Upper lobe of right lung (tissue), 1 donor: Measurements from ENCODE around the gene NT5DC4. TPM values are rescaled to one million over a fixed set of nuclear protein-coding genes. Genes with fewer than 3 reads are reported as not detected.

ENCODE experiments used
- ATAC-seq: fragments of 200-7000 bp; cut with Tn5 transposase; one replicate; pipeline ENCODE4 v1.9.1; 2020; ENCODE audit warnings: mild to moderate bottlenecking, moderate library complexity
- DNase-seq: peaks from one replicate; pipeline ENCODE4 v3.0.0-alpha.2; 2020
- H3K27ac ChIP-seq: fragments of 200-600 bp; one replicate; pipeline ENCODE4 v1.8.0; 2022
- H3K27me3 ChIP-seq: fragments of 200-600 bp; one replicate; pipeline ENCODE4 v1.8.0; 2022; ENCODE audit warnings: mild to moderate bottlenecking
- H3K36me3 ChIP-seq: fragments of 200-600 bp; one replicate; pipeline ENCODE4 v1.8.0; 2022
- H3K4me1 ChIP-seq: fragments of 200-600 bp; one replicate; pipeline ENCODE4 v1.8.0; 2022
- H3K4me3 ChIP-seq: fragments of 200-600 bp; one replicate; pipeline ENCODE4 v1.8.0; 2022; ENCODE audit warnings: mild to moderate bottlenecking
- H3K9me3 ChIP-seq: fragments of 200-600 bp; one replicate; pipeline ENCODE4 v1.8.0; 2022
- CTCF ChIP-seq: fragments of 200-600 bp; IDR thresholded peaks from one replicate; pipeline ENCODE4 v1.8.0; 2022; ENCODE audit warnings: antibody characterized with exemption
- intact Hi-C: fragments of 100-400 bp; cut with DNase I; formaldehyde crosslinking; loops from one replicate; pipeline ENCODE4 v1.11.0; 2022
- total RNA-seq: library from RNA; stranded (reverse); fragmentation: NEBNext Ultra II Directional; extraction: Animal tissue kit (Norgen Biotek cat#: 25700); gene quantifications from one replicate; pipeline ENCODE4 v1.2.1, GENCODE V29; 2021
- donor health status: DM: no; HTN: yes; CAD: no; lungs with severe emphysema.

NT5DC4 gene
- total RNA-seq, 1 donor from 2014 or later: not detected

DNA sequence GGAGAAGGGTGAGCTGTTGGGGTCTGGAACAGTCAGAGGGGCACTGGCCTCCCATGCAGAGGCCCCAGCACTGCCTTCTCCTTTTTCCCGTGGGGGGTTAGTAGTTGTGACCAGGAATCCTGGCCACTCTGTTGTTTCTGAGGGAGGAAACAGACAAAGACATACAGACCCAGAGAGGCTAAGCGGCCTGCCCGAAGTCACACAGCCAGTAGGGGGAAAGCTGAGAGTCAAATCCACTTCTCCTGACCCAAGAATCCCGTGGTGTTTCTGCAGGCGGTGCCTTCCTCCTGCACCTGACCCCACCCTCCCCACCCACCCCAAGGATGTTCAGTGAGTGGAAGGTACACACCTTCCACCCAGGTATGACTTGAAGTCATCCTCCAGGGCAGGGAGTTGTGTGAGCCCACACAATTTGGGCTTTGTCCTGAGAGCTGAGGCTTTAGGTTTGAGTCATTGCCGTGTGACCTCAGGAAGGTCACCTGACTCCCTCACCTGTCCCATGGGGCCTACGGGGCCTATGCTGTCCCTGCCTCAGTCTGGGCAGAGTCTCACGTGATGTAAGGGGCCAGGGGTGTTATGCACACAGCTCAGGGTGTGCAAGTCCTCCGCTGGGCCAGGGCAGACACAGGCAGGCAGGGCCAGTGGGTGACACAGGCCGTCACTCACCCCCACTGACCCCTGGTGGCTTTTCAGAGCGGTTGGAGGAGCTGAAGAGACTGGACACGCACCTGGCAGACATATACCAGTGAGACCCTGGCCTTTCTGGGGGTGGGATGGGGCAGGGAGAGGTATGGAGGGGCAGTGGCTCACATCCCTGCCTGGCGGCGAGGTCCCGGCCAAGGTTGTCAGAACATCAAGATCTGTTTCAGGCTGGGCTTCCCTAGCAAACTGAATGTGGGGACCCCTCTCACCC is 5.0 kb downstream of the NT5DC4 start:
- H3K27ac ChIP-seq: no peak overlapping the region
- no peak for ATAC-seq
- DNase-seq: no peak
- H3K4me1 ChIP-seq: peaks cover 3% of the 10 kb centered on the region
- intact Hi-C loops: loop anchor here (5.0 kb wide), 1 partner anchor 124 kb away; no protein-coding TSS in a partner anchor
- H3K27me3 ChIP-seq: no peaks in the 10 kb centered on the region
- H3K4me3 ChIP-seq: no peak overlapping the region
- H3K36me3 ChIP-seq: no peaks in the 10 kb centered on the region
- no peak for TF ChIP-seq CTCF
- no peaks in the 10 kb centered on the region for H3K9me3 ChIP-seq

- no peak overlapping the region for H3K27ac ChIP-seq
- DNase-seq (peak; percentile 96), ATAC-seq (peak; percentile 94)
- peak; percentile 96 for TF ChIP-seq CTCF
- no peak overlapping the region for H3K4me3 ChIP-seq
- H3K9me3 ChIP-seq: no peaks in the 10 kb centered on the region
- intact Hi-C loops: loop anchor here (5.0 kb wide), 1 partner anchor 124 kb away; no protein-coding TSS in a partner anchor
- H3K36me3 ChIP-seq: no peaks in the 10 kb centered on the region
- H3K4me1 ChIP-seq: peaks cover 3% of the 10 kb centered on the region
- no peaks in the 10 kb centered on the region for H3K27me3 ChIP-seq
Measured at GRCh38 chr2:112726487-112727190, 5.8 kb downstream of the NT5DC4 start.

GRCh38 chr2:112727276-112728028 is 6.6 kb downstream of the NT5DC4 start:
- Histone ChIP-seq H3K4me1 (peaks cover 3% of the 10 kb centered on the region), H3K27me3 (no peaks in the 10 kb centered on the region), H3K4me3 (no peak overlapping the region), H3K27ac (no peak overlapping the region), H3K36me3 (no peaks in the 10 kb centered on the region), H3K9me3 (no peaks in the 10 kb centered on the region)
- no peak for TF ChIP-seq CTCF
- ATAC-seq: no peak
- DNase-seq: no peak
- intact Hi-C loops: loop anchor here (5.0 kb wide), 1 partner anchor 125 kb away; no protein-coding TSS in a partner anchor

DNA sequence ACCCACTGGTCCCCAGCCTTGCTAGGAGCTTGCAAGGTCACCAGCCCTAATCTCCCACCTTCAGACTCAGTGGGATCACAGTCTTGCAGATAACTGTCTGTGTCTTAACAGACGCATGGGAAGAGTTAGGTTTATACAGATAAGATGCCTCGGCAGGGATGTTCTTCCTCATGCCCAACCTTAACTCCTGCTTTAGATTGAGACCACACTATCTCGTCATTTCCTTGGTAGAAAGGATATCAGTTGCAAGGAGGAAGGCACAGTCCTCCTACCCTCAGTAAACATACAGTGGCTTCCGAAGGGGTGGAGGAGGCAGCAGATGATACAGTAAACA is 7.2 kb downstream of the NT5DC4 start:
- H3K36me3 ChIP-seq: no peaks in the 10 kb centered on the region
- H3K4me1 ChIP-seq: peaks cover 3% of the 10 kb centered on the region
- no peaks in the 10 kb centered on the region for H3K9me3 ChIP-seq
- no peak for TF ChIP-seq CTCF
- H3K27ac ChIP-seq: no peak overlapping the region
- H3K27me3 ChIP-seq: no peaks in the 10 kb centered on the region
- H3K4me3 ChIP-seq: no peak overlapping the region
- intact Hi-C loops: loop anchor here (5.0 kb wide), 1 partner anchor 126 kb away; no protein-coding TSS in a partner anchor
- ATAC-seq: no peak
- DNase-seq: no peak

DNA sequence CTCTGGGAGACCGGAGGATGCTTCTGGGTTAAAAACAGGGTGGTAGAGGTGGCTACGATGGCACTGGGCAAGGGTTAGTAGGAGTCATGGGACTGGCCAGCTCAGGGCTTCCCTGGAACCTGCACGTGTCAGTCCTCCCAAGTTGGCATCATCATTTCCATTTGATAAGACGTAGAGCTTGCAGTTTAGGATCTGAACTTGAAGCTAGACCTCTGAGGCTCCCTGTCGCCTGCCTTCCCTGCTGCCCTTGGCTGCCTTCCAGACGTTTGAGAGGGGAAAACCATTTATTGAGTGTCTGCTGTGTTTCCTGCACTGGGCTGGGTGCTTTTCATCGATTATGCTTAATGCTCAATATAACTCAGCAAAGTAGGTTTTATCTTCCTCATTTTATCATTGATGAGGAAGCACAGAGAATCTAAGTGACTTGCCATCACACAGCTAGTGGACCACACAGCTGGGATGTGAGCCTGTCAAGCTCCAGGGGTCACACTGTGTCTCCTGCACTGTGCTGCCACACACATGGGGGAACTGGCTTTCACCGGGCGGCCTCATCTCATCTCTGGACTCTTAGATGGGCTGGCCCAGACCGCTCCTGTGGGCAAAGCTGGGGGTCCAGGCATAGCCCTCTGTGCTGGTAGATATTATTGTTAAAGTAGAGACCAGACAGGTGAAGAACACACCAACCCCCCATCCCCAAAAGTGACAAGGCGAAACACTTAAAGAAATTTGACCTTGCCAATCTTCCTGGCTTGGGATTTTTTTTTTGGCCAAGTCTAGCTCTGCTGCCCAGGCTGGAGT is 7.8 kb downstream of the NT5DC4 start:
- no peak overlapping the region for H3K4me3 ChIP-seq
- TF ChIP-seq CTCF: no peak
- no peaks in the 10 kb centered on the region for H3K9me3 ChIP-seq
- H3K27me3 ChIP-seq: no peaks in the 10 kb centered on the region
- ATAC-seq: no peak
- peaks cover 3% of the 10 kb centered on the region for H3K4me1 ChIP-seq
- intact Hi-C loops: loop anchor here (5.0 kb wide), 1 partner anchor 126 kb away; no protein-coding TSS in a partner anchor
- H3K27ac ChIP-seq: no peak overlapping the region
- DNase-seq: no peak
- no peaks in the 10 kb centered on the region for H3K36me3 ChIP-seq
